Skin epidermis (tissue), 12 donors: Measurements from ENCODE around the gene FAM47C.
A peak's percentile ranks its signal among the peaks of the same experiment; 100 is the strongest.
"Not testable (repeated sequence)": the region's sequence is repeated elsewhere in the genome, so short reads cannot be mapped to it uniquely, and the experiment has no call there.

Source experiments
- H3K27ac ChIP-seq, 21 experiments: fragments of 200-600 bp; sonication (generic) in 11 of 21; one replicate each; pipeline ENCODE4 v1.5.0; 2020; ENCODE audit warnings: mild to moderate bottlenecking in 3 of 21, inconsistent platforms in 2 of 21, moderate library complexity in 2 of 21
- H3K4me3 ChIP-seq, 7 experiments: fragments of 200-600 bp; sonication (generic) in 2 of 7; one replicate each; pipeline ENCODE4 v1.5.0; 2020; ENCODE audit warnings: inconsistent platforms in 2 of 7, mild to moderate bottlenecking in 2 of 7, moderate library complexity in 1 of 7

The FAM47C gene

GRCh38 chrX:37008182-37008581, at the start of gene FAM47C:
Gene FAM47C (plus strand): TSS chrX:37008366. CDS start chrX:37008411, 45 bp downstream.
- not testable (repeated sequence) for H3K4me3 ChIP-seq, H3K27ac ChIP-seq

GRCh38 chrX:36961590-36961989, 46.6 kb upstream of the FAM47C start:
- no peak overlapping the region for H3K4me3 ChIP-seq
- no peak overlapping the region for H3K27ac ChIP-seq

GRCh38 chrX:36963069-36963808, 44.9 kb upstream of the FAM47C start:
- Histone ChIP-seq H3K27ac (no peak overlapping the region), H3K4me3 (no peak overlapping the region)

GRCh38 chrX:36963852-36964251, 44.3 kb upstream of the FAM47C start:
- H3K27ac ChIP-seq = no peak overlapping the region
- H3K4me3 ChIP-seq = no peak overlapping the region

- H3K27ac ChIP-seq = no peak overlapping the region
These were observed 34.6 kb upstream of the FAM47C start for GRCh38 chrX:36973575-36973974.

DNA sequence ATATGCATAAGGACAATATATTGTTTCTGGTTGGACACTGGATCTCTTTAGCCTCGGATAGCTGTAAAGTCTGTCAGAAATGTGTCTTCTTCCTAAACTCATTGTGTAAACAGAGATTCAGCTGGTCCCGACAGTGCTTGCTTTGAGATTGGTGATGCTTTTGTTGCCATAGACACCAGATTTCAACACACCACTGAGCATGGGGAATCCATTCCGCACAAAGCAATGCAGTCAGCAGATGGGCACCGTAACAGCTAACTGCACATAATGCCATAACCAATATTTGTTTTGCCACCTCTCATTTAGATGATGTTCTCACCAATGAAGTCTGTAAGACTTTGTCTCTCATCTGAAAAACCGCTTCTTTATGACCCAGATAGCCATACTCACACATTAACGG, 33.3 kb upstream of the FAM47C start:
- Histone ChIP-seq H3K27ac (no peak overlapping the region), H3K4me3 (no peak overlapping the region)

More at GRCh38 chrX:36973575-36973974, 34.6 kb upstream of the FAM47C start:
- H3K4me3 ChIP-seq = no peak overlapping the region

- Histone ChIP-seq H3K27ac (no peak overlapping the region), H3K4me3 (no peak overlapping the region)
These were observed 29.3 kb upstream of the FAM47C start for GRCh38 chrX:36978886-36979285.

DNA sequence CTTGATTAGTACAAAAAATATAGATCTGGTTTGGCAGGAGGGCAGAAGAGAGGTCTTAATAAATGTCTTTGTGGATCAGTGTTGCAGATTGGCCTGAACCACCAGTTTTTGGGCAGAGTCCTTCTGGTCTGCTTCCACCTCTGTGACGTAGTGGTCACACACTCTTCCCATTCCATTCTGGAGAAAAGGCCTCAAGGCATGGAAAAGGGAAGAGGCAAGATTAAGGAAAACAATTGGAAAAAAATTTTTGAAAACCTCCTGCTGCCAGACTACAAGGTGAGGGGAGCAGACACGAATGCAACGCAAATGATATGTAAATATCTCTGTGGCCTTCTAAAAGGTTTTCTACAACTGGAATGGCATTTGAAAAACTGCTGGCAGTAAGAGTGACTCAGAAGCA, 24.3 kb upstream of the FAM47C start:
- Histone ChIP-seq H3K27ac (no peak overlapping the region), H3K4me3 (no peak overlapping the region)

- H3K27ac ChIP-seq = not testable (repeated sequence)
- peak overlapping the region in 4 of 7 experiments; percentile 5 to 19 (median 8) for H3K4me3 ChIP-seq
These were observed 22.6 kb upstream of the FAM47C start for GRCh38 chrX:36985416-36986209.

GRCh38 chrX:36986231-36986630, 21.9 kb upstream of the FAM47C start:
- H3K4me3 ChIP-seq = peak overlapping the region in 2 of 7 experiments; percentile 9 to 19
- no peak overlapping the region for H3K27ac ChIP-seq

DNA sequence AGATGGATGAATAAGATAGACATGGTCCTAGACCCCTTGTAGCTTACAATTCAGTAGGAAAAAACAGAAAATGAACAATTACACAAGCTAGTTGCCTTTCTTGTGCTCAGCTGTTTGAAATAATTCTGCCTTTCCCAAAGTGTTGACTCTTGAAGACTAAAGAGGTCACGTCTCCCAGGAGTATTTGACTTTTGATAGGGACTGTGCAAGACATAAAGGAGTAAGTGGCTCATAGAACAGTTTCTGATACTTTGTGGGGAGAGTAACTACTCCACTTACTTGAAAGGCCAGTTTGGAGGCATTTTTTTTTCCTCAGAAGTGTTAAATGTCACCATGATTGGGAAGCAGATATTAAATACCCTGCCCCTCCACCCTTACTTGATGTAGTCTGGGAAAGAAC, 21.0 kb upstream of the FAM47C start:
- not testable (repeated sequence) for H3K27ac ChIP-seq

DNA sequence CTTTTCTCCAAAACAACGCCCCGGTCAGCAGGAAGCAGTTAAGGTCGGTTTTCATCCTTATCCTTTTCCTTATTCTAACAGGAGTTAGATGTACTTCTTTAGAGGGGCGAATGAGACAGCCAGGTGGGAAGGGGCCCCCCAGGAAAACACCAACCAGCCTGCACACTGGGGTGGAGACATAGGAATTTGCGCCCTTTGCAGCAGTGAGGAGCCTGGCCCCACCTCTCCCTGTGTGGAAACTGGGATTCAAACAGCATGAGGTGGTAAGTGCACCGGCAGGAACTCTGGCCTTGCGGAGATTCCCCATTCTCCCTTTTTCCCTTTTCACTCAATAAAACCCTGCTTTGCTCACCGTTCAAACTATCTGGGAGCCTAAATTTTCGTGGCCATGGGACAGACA, 8.0 kb upstream of the FAM47C start:
- Histone ChIP-seq H3K27ac (no peak overlapping the region), H3K4me3 (no peak overlapping the region)

More for the DNA sequence above, 21.0 kb upstream of the FAM47C start:
- not testable (repeated sequence) for H3K4me3 ChIP-seq

- H3K4me3 ChIP-seq = no peak overlapping the region
- no peak overlapping the region for H3K27ac ChIP-seq
These were observed 2.3 kb downstream of the FAM47C start for GRCh38 chrX:37010496-37010895.

DNA sequence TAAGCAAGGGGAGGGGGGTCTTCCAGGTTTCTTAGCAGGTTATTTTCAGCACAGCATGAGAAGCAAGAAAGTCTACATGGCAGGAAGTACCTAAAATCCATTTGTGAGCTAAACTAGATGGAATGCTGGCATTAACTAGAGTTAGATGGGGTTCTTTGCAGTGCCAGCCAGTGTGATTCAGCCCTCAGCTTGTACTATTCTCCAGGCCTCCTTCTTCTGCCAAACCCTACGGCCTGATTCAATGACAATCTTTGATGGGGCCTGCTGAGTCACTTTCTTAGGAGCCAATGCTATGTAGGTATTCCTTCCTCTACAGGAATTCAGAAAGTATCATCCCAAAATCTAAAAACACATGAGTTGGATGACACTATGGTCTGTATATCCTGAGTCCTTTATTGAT, 26.1 kb downstream of the FAM47C start:
- H3K4me3 ChIP-seq, H3K27ac ChIP-seq: not testable (repeated sequence)

- not testable (repeated sequence) for H3K4me3 ChIP-seq, H3K27ac ChIP-seq
These were observed 28.6 kb downstream of the FAM47C start for GRCh38 chrX:37036674-37037220.

- H3K4me3 ChIP-seq, H3K27ac ChIP-seq: not testable (repeated sequence)
These were observed 30.6 kb downstream of the FAM47C start for GRCh38 chrX:37038814-37039213.

DNA sequence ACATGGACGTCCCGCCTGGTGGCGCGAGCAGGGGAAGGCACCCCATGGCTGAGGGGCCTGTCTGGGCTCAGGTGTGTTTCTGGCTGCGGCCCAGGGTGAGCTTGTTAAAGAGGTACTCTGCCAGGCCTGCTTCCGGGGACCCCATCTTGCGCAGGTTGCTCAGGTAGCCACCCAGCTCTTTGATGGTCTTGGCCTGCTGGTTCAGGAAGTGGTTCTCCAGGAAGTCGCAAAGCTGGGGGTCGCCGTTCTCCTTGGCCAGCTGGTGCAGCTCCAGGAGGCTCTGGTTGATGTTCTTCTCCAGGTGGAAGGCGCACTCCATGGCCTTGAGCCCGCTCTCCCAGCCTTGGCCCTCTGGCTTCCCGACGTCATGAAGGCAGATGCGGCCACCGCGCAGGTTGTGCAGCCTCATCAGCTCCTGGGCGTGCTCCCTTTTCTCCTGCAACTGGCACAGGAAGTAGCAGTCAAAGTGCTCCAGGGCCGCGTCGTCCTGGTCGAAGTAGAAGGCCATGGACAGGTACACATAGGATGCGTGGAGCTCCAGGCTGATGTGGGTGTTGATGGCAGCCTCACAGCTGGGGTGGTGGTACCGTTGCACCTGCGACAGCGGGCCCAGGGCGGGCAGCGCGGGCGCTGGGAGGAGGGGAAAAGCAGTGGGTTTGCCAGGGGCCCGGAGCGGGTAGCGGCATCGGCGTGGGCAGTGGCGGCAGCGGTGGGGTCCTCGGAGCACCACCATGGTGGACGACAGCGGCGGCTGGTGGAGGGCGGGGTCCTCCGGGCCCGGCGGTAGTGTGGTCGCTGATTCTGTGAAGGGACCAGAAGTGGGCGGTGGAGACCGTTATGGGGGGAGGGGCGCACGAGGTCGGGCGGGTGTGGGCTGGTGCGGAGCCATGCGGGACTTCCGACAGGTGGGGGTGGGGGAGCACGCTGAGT, 35.1 kb downstream of the FAM47C start:
- not testable (repeated sequence) for H3K27ac ChIP-seq, H3K4me3 ChIP-seq

DNA sequence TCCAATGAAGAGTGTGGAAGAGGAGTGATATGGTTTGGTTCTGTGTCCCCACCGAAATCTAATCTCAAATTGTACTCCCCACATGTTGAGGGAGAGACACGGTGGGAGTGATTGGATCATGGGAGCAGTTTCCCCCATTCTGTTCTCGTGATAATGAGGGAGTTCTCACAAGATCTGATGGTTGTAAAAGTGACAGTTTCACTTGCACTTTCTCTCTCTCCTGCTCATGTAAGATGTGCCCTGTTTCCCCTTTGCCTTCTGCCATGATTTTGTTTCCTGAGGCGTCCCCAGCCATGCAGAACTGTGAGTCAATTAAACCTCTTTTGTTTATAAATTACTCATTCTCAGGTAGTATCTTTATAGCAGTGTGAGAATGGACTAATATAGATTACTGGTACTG, 39.6 kb downstream of the FAM47C start:
- no peak overlapping the region for H3K27ac ChIP-seq
- no peak overlapping the region for H3K4me3 ChIP-seq

DNA sequence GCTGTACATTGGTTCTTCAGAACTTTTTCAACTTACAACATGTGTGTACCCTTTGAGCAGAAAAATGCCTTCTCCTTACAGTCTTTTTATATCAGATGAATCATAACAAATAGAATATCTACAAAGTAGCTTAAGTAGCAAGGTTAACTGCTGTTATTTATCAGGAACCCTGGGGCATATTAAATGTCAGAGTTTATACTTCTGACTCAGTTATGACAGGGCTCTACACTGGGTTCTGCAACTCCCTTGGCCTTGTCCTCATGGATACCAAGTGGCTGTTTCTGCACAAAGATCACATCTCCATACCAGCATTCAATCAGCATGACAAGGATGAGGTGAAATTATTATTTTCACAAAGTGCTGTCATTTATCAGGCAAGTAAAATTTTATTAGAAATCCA, 49.4 kb downstream of the FAM47C start:
- not testable (repeated sequence) for H3K27ac ChIP-seq, H3K4me3 ChIP-seq

- Histone ChIP-seq H3K4me3 (no peak overlapping the region), H3K27ac (no peak overlapping the region)
These were observed 52.8 kb downstream of the FAM47C start for GRCh38 chrX:37060999-37061398.
